Cortex of kidney (tissue), 1 donor: ENCODE results near the gene ARNT2.

Source experiments
- DNase-seq: peaks from one replicate; lab custom pipeline; 2025; lab: John Stamatoyannopoulos, UW

Gene ARNT2

DNA sequence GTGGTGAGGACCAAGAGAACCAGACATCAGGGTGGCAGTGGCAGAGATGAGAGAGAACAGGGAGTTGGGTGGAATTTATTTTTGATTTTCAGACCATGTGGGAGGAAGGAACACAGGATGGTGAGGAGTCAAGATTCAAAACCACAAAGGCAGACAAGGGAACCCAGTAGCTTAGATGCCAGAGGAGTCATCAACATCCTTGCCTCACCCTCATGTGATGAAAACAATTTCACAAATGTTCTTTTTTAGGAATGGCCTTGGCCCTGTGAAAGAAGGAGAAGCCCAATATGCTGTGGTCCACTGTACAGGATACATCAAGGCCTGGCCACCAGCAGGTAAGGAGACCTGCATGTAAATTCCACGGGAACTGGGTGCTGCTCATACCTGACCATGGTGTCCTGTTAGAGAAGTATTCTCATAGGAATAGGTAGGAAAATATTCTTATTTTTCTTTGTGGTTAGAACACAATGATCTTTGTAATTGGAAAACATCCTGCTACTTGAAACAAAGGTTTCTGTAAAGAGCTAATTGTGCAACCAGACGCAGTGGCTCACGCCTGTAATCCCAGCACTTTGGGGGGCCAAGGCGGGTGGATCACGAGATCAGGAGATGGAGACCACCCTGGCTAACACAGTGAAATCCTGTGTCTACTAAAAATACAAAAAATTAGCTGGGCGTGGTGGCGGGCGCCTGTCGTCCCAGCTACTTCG, 110.0 kb downstream of the ARNT2 start:
- DNase-seq: no peak

DNA sequence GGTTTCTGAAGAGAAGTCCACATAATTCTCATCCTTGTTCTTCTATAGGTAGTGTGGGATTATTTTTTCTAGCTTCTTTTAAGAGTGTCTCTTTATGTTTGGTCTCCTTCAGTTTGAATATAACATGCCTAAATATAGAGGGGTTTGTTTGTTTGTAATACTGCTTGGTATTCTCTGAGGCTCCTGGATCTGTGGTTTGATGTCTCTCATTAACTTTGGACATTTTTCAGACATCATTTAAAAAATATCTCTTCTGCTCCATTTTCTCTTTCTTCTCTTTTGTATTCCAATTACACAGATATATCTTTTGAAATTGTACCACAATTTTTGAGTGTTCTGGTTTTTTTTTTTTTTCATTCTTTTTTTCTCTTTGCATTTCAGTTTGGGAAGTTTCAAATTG, 113.1 kb downstream of the ARNT2 start:
- DNase-seq: no peak

DNA sequence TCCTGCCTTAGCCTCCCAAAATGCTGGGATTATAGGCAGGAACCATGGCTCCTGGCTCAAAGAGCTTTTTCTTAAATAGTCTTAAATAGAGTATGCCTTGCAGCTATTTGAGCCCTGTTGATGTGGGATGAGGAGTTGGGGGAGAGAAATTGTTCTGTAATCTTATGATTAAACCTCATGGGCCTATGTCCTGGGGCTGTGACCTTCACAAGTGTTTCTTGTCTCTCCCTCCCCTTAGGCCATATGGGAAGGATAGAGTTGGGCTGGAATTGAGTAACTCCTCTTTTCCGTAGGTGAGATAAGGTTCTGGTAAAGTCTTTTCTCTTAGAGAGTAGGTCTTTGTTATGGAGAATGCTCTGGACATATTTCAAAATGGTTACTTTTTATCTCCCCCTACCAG, 114.3 kb downstream of the ARNT2 start:
- DNase-seq: no peak

DNA sequence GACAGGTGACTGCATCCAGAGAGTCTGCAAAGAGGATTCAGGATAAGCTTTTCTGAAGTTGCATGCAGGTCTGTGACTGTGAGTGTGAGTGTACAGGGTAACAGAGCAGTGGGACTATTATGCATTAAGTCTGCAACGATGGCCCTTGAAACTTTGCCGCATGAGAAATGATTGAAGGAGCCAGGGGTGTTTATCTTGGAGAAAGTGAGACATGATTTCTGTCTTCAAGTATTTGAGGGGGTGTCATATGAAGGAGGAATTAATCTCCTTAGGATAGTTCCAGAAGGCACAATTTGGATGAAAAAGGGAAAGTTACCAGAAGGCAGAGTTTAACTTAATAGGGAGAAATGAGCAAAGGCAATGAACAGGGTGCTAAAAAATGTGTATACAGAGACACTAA, 119.6 kb downstream of the ARNT2 start:
- DNase-seq: no peak

DNA sequence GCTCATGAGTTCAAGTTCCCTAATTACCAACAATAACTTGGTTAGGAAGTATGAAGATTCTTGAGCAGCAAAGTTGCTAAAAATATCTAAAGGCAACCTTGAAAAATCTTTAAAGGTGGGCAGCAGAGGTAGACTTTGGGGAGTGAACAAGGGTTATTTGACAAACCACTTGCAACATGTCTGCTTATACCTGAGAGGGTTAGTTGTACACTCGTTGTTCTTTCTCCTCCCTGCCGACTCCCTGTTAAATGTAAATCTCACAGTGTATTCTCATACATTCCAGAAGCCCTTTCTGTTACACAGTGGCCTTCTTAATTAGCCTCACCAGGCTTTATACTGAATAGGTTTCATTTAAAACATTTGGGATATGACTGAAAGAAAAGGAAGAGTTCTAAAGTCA, 121.7 kb downstream of the ARNT2 start:
- DNase-seq: no peak

DNA sequence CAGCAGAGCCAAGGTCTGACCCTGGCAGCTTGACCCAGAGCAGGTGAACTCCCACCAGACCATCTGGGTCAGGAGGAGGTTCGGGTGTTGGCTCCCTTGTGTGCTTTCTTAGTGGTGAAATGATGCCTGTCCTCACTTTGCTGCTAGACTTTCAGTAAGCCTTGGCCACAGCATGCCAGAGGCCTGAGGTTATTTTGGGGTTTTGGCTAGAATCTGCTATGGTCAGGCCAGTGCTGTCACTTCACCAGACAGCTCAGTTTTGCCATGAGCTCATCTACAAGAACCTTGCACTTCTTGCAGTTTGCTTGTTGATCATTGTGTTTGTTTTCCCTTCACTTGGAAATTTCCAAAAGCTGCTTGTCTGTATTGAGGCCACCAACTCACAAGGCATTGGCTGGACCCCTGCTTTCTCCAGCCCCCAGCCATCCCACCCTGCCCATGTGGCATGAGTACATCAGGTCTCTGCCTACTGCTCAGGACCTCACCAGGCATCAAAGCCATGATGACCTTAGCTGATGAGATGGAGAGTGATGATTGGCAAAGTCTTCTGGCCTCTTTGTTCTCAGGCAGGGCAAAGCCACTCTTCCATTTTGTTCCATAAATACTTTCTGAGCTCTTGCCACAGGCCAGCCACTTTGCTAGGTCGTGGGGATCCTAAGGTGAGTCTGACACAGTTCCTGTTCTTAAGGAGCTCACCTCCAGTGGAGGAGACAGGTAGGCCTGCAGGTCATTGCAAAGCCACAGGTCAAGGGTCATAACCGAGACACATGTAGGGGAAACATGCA, 122.6 kb downstream of the ARNT2 start:
- DNase-seq: no peak

DNA sequence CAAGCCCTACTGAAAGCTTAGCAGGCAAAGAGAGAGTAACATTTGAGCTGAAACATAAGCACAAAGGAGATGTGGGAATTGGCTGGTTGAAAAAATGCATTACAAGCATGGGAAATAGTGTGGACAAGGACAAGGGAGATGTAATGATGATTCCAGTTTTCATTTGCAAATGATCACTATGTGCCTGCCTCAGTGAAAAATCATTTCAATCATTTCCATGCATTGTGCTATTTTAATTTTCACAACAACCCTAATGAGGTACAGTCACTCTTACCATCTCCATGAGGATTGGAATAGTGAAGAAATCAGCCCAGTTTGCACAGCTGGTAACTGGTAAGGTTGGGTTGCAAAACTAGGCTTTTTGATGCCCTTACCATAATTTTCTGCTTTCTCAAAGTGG, 123.2 kb downstream of the ARNT2 start:
- DNase-seq: no peak

DNA sequence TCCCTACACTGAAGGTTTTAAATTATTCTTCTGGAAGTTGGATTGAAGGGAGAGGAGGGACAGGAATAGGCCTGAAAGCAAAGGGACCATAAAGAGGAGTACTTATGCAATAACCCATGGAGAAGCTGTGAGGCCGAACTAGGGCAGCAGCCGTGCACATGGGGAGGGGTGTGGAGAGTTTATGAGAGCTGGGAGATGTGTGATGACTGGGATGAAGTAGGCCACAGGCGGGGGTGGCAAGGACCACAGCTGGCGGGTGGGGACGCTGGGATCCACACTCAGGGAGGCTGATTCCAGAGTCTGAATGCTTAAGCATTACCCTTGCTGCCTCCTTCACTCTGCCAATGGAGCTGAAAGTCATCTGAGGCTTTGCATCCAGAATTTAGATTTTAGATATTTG, 123.8 kb downstream of the ARNT2 start:
- no peak for DNase-seq

DNA sequence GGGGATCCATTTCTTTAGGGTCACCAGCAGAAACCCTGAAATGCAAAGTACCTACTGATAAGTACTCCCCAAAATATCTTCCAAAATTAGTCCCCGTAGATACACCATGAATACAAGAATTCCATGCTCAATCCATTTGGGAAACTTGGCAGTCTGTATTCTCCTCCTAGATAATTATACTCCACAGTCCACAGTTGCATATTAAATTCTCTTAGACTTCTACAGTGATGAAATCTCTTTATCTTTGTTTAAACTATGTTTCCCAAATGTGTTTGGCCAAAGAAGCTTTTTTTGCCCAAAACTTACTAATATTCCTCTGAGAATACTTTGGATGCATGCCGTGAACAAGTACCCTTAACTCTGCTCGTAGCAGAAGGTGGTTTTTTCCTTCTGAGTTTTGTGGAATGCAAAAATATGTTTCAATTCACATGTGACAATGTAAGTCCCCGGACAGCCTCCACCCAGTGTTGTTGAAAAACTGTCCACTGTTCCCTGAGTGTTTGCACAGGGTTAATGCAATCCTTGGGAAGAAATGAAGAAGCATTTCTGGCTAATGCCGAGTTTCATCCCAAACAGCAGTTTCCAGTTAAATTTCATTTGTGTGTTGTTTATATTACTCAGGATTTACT, 126.7 kb downstream of the ARNT2 start:
- DNase-seq: no peak

DNA sequence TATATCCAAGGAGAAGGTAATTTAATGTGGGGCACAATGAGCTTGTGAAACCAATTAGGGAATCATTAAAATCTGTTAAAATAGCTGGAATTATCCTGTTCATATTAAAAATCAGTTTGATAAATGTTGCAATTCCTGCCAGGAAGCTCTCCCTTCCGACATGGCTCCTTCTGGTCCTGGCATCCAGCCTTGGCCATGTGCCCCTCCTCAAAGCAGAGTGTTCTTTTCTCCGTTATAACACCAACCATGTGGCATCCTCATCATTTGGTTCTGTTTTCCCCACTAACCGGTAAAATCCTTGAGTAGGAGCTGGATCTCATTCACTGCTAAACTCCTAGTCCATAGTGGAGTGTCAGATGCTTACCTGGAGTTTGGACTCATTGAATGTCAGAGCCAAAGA, 127.2 kb downstream of the ARNT2 start:
- DNase-seq: no peak

DNA sequence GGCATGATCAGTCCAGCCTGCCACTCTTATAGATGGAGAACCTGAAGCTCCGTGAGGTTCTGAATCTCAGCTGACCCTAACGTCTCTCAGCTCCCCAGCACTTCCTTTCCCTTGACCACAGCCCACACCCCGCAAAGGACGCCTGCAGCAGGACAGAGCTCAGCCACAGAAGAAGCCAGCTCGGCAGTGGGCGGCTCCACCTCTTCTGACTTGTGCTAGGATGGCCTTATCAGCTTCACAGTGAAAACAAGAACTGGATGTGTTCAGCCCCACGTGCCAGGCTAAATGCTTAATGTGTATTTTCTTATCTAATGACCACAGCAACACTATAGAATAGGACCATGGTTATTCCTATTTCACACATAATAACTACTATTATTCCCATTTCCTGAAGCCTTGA, 127.6 kb downstream of the ARNT2 start:
- DNase-seq: no peak

DNA sequence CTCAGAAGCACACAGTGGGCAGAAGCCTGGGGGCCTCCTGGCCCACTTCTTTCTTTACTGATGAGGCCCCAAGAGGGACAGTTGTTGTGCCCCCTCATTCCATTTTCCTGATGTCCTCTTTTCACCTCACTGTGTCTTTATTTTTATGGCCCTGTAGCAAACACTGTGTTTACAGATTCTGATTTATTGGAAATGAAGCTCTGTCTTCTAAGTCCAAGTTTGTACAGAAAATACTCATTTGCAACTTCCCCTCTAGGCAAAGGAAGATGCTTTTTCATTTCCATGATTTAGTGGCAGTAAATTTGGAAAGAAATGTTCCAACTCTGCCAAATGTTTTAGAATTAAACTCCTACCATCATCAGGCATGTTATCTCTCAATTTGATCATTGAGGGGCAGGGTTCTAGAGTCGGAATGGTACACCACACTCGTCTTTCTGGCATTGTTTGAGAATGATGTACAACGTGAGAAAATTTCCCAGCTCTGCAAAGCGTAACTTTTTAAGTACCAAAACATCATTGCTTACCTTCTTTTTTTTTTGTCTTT, 129.7 kb downstream of the ARNT2 start:
- DNase-seq: no peak

DNA sequence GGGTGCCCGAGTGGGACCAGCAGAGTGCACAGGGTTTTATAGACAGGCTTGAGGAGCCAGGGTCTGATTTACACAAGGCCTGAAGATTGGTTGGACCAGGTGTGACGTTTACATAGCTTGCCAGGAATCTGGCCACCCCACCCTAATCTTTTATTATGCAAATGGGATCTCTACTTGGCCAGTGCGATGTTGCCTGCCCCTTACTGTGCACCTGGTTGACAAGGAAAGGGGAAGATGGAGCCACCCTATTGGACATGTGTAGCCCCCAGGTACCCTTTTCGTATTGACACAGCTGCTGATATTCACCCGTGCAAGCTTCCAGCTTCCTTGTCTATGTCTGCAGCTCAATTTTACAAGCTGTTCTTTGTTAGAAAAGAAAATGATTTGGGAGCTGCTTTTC, 132.0 kb downstream of the ARNT2 start:
- no peak for DNase-seq

DNA sequence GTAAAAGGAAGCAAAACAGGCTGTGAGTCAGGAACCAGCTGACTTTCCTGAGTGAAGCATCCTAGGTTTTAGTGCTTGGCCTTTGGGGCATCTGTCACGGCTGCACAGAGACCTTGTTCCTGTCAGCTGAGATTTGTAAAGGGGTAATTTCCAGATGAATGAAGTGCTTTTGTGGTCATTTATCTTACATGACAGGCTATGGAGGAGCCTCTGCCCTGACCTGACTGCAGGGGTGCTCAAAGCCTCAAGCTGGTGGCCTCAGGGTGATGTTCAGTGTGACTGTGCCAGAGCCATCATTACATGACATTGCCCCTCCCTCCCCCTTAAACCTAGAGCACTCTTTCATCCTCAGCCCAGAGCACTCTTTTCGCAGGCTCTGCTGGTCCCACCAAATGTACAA, 132.5 kb downstream of the ARNT2 start:
- no peak for DNase-seq

DNA sequence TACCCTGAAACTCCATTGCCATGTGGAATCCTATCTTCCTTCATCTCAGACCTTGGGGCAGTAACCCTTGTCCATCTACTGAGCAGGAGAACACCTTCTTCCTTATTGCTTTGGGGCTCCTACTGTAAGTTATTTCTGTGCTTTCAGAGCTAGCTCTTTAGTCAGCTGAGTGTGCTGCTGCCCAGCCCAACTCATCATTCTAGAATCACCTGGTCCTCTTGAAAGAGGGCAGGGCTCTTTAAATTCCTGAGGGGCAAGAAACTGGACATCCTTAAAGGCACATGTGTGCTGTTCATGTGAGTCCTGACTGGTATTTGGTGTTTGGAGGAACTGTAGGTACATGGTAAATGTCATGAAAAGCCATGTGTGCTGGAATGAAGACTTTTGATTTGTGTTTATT, 140.9 kb downstream of the ARNT2 start:
- no peak for DNase-seq

DNA sequence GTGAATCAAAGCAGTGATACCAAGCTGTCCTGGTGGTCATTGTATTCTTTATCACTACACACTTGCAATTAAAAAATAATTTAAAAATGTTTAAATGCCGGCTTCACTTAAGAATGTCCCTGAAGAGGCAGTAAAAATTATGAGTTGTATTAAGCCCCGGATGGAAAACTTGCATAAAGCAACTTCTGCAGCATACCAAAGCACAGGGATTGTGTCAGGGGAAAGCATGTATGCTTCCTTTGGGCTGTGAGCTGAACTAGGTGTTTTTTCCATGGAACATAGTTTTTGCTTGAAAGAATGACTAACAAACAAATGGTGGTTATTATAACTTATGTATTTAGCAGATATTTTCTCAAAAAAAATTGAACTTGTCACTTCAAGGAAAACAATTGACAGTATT, 143.1 kb downstream of the ARNT2 start:
- DNase-seq: no peak

DNA sequence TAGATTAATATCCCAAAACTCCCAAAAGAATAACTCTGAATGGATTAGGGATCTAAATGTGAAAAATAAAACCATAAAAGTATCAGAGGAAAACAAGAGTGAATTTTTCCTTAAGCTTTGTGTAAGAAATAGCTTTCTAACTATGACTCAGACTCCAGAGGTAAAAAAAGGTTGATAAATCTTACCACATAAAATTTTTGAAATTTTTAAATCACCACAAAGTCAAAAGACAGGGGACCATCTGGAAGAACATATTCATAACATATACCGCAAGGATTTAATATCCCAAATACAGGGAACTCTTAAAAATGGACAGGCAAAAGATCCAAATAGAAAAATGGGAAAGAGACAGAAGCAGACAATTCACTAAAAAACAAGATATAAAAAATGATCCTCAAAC, 145.0 kb downstream of the ARNT2 start:
- DNase-seq: no peak

DNA sequence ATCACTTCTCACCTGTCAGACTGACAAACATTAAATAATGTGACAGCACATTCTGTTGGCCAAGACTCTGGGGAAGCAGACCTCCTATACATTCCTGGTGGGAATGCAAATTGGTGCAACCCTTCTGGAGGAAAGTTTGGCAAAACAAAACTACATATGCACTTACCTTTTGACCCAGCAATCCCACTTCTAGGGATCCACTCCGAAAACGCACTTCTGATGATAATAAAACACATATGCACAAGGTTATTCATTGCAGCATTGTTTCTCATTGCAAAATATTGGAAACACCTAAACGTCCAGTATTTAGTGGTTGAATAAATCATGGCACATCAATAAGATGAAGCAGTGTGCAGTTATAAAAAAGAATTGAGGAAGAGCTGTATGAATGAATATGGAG, 145.5 kb downstream of the ARNT2 start:
- no peak for DNase-seq

DNA sequence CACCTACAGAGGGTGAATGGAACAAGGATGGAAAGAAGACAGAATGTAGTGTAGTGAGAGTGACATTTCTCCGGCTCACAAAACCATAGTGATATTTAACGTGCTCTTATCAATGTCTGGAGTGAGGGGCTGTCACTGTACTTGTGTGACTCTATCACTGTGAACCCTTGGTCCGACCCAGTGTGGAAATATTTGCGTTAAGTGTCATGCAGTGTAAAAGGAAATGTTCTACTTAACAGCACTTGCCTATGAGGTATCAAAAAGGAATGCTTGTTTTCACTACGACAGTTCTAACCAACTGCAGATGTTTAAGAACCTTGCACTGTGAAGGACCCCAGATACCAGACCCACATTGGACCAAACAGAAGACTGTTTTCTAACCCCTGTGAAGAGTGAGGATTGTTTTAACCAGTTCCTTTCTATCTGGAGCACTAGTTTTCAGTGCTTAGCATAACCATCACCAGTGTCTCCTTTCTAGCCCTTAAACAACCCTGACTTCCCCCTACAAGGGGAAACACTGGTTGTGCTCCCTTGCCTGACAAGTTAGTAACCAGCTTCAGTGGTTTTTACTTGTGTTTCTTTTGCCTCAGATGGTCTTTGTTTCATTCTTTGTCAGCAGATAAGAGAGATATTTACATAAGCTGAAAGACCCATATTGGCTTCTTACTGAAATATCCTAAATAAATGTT, 146.2 kb downstream of the ARNT2 start:
- no peak for DNase-seq

DNA sequence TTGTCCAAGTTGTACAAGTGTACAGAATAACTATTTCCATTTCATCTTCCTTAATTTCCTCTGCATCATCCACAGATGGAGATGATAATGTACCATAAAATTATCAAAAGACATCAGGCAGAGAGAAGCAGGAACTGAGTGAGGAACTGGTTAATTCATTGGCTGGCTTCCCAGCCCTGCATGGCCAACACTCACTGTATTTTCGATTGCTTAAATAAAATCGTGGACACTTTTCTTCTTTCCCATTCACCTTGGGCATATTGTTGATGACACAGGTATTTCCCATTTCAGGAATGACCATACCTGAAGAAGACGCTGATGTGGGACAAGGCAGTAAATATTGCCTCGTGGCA, 146.7 kb downstream of the ARNT2 start:
- DNase-seq: no peak

DNA sequence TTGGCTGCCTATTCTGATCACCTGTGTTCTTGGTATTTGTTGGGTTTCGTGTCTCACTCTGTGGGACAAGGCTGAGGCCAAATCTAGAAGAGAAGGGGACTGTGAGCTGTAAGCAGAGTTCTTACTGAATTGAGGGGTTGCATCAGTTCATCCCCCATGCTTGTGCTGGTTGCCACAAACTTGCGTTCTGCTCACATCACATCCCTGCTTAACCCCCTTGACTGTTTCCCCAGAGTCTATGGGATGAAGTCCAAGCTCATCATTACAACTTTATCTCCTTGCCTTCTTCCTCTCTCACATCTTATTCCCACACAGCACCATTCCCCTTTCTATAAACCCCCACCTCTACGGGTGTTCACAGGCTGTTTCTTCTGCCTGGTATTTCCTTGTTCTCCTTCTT, 147.2 kb downstream of the ARNT2 start:
- no peak for DNase-seq

DNA sequence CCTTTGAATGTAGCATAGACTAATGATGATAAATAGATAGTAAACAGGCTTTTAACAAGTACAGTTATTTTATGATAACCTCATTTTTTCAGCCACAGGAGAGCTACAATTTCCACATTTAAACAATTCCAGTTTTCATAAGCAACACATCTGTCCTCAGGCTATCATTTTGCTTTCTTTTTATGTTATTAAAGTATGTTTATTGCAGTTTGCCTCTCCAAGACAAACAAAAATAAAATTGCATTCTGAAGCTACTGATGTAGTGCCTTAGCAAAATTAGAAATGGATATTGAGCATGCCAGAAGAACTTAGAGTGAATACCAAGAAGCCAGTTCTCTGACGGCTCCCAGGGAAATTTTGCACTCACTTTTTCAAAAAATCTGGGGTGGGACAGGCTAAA, 150.4 kb downstream of the ARNT2 start:
- no peak for DNase-seq
